ENCODE data around the gene NLGN1.

DNA sequence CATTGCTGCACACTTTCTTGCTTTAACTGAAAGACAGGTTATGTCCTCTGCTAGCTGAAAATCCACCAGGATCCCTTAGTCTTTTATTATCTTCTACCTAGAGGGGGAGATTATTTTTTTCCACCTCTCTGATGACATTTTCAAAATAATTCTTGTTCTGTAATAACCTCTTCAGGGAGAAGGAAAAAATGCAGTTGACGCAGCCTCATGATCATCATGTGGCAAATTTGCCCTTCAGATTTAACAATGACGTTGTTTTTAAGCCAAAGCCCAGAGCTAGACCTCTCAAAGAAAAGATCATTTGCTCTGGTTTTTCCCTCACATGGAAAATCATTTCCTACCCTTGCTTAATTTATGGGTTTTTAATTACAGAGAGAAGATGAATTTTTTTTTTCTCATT is 724.9 kb downstream of the NLGN1 start:
- TF ChIP-seq, protein P1, sequence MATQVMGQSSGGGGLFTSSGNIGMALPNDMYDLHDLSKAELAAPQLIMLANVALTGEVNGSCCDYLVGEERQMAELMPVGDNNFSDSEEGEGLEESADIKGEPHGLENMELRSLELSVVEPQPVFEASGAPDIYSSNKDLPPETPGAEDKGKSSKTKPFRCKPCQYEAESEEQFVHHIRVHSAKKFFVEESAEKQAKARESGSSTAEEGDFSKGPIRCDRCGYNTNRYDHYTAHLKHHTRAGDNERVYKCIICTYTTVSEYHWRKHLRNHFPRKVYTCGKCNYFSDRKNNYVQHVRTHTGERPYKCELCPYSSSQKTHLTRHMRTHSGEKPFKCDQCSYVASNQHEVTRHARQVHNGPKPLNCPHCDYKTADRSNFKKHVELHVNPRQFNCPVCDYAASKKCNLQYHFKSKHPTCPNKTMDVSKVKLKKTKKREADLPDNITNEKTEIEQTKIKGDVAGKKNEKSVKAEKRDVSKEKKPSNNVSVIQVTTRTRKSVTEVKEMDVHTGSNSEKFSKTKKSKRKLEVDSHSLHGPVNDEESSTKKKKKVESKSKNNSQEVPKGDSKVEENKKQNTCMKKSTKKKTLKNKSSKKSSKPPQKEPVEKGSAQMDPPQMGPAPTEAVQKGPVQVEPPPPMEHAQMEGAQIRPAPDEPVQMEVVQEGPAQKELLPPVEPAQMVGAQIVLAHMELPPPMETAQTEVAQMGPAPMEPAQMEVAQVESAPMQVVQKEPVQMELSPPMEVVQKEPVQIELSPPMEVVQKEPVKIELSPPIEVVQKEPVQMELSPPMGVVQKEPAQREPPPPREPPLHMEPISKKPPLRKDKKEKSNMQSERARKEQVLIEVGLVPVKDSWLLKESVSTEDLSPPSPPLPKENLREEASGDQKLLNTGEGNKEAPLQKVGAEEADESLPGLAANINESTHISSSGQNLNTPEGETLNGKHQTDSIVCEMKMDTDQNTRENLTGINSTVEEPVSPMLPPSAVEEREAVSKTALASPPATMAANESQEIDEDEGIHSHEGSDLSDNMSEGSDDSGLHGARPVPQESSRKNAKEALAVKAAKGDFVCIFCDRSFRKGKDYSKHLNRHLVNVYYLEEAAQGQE (IDR thresholded peaks at IDR 0.05; ENCODE audit: insufficient read depth in 1 of 2, low read depth in 2 of 2, low read length in 2 of 2): no peak
- TF ChIP-seq POLR2AphosphoS5 (IDR thresholded peaks at IDR 0.05; ENCODE audit: low read depth, low read length) (no peak), SIN3A (IDR thresholded peaks at IDR 0.05; ENCODE audit: borderline replicate concordance, insufficient read depth, low read length) (no peak)
